Dedifferentiated amniotic fluid mesenchymal stem cell (primary cell): ENCODE data around the gene AKT3.
"Not testable (repeated sequence)": the region's sequence is repeated elsewhere in the genome, so short reads cannot be mapped to it uniquely, and the experiment has no call there.

Experiments used
- DNase-seq: peaks from one replicate; pipeline ENCODE4 v3.0.0-alpha.2; 2016; ENCODE audit errors: extremely low spot score

The AKT3 gene

GRCh38 chr1:243705585-243705984 is 144.5 kb downstream of the AKT3 start:
- no peak for DNase-seq

DNA sequence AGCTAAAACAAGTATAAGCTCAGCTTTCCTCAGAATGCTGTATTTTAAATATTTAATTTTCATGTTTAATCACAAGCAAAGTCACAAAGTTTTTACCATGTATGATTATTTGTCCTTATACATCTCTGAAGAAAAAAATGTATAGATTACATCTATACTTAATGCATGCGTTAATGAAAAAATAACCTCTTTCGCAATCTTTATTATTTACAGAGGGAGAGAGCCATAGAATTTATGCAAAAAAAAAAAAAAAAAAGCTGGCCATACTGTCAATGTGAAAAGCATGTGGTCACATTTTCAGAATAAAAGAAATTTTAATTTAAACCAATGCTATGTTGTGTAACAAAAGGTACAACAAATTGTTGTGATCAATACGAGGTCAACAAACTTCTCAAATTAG is 148.2 kb downstream of the AKT3 start:
- no peak for DNase-seq

DNA sequence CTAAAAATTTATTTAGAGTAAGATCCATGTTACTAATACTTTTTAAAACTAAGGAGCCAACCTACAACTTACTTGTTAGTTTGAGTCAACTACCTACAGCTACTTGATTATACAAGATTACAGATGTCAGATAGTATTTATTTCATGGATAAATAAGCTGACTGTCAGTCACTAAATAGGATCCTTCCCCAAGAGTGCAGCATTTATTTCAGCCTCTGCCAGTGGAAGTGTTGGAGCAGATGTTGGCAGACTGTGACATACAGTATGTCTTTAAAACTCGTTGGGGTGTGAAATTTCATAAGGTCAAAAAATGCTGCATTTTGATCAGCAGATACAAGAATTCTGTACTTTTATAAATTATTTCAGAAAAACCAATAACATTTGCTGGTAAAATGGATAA is 156.2 kb downstream of the AKT3 start:
- DNase-seq = no peak

DNA sequence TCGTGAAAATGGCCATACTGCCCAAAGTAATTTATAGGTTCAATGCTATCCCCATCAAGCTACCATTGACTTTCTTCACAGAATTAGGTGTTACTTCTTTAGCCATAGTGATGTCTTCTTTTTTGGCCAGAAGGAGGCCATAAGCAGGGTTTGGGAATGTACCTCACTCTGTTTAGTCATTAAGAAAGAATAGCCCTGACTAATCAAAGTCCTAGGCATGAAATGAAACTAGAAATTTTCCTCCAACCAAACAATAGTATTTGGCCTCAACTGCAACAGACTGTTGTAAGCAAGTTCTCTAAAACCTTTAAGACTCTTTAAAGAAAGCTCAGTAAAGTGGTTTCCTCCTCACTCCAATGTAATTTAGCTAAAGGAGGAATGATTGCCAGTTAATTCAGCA is 163.9 kb downstream of the AKT3 start:
- no peak for DNase-seq

DNA sequence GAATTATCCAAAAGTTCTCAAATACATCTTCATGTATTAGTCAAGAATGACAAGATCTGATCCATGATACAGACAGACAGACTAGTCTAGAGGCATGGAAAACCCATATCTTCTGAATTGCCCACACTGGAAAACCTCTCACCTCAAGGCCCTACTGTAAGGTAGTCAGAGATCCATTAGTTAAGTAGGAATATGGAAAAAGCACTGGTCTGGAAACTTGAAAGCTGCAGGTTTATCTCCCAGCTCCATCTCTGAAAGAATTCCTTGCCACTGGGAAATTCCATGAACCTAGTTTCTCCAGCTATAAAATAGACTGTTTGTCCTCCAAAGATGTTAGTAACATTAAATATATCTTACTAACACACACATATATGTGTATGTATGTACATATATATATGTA is 169.2 kb downstream of the AKT3 start:
- DNase-seq = no peak

GRCh38 chr1:243672539-243673074 is 177.4 kb downstream of the AKT3 start:
- no peak for DNase-seq

- no peak for DNase-seq
These were observed 182.5 kb downstream of the AKT3 start for GRCh38 chr1:243667591-243667990.

- DNase-seq = no peak
These were observed 182.9 kb downstream of the AKT3 start for GRCh38 chr1:243667133-243667532.

DNA sequence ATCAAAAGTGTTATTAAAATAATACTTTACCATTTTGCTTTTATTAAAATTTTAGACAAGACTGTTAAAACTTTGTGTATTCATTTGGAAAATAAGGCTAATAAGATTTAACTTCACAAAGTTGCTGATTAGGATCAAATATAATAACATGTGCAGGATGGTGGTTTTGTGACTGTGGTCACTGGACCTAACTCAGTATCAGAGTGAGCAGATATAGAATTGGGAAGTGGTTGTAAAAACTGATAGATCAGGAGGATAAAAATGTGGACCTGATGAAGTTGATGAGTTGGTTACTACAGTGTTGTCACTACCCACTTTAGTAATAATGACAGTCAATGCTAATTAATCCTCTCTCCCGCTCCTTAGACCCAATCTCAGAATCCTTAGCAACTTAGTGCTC is 186.4 kb downstream of the AKT3 start:
- no peak for DNase-seq

GRCh38 chr1:243662169-243662568 is 187.9 kb downstream of the AKT3 start:
- DNase-seq = not testable (repeated sequence)

DNA sequence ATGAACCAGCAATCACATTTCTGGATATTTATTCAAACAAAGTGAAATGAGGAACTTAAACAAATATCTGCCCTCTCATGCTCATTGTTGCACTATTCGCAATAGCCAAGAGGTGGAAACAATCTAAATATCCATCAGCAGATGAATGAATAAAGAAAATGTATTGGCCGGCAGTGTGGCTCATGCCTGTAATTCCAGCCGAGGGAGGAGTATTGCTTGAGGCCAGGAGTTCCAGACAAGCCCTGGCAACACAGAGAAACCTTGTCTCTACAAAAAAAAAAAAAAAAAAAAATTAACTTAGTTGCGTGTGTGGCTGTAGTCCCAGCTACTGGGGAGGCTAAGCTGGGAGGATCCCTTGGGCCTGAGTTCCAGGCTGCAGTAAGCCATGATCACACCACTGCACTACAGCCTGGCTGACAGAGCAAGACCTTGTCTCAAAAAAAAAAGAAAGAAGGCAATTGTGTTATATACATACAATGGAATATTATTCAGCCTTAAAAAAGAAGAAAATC is 191.4 kb downstream of the AKT3 start:
- no peak for DNase-seq

DNA sequence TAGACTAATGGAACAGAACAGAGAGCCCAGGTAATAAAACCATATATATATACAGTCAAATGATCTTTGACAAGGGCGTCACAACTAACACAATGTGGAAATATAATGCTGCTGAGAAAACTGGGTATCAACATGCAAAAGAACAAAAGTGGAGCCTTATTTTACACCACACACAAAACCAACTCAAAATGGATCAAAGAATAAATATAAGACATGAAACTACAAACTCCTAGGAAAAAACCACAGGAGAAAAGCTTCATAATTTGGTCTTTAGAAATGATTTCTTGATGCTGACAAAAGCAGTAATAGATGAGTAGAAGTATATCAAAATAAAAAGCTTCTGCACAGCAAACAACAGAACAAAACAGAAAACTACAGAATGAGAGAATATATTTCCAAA is 192.2 kb downstream of the AKT3 start:
- DNase-seq = no peak

GRCh38 chr1:243649530-243649929 is 200.5 kb downstream of the AKT3 start:
- DNase-seq = not testable (repeated sequence)

- DNase-seq = no peak
These were observed 203.2 kb downstream of the AKT3 start for GRCh38 chr1:243646841-243647240.

DNA sequence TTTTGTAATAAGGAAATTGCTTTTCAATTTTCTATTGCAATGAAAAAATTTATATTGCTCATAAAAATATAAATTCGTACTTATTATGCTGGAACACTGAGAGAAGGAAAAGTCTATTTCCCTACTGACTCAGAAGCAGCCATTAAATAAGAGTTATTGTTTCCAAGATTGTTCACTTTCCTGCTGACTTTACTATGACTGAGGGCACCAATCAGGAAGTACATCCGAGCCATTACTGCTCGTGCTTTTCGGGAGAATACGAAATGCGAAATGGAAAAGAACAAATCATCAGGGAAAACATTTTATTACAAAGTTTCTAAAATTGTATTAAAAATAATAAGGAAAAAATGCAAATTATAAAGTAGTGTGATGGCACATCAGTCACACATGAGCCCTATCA is 204.8 kb downstream of the AKT3 start:
- no peak for DNase-seq

- DNase-seq = no peak
These were observed 207.1 kb downstream of the AKT3 start for GRCh38 chr1:243642936-243643335.

DNA sequence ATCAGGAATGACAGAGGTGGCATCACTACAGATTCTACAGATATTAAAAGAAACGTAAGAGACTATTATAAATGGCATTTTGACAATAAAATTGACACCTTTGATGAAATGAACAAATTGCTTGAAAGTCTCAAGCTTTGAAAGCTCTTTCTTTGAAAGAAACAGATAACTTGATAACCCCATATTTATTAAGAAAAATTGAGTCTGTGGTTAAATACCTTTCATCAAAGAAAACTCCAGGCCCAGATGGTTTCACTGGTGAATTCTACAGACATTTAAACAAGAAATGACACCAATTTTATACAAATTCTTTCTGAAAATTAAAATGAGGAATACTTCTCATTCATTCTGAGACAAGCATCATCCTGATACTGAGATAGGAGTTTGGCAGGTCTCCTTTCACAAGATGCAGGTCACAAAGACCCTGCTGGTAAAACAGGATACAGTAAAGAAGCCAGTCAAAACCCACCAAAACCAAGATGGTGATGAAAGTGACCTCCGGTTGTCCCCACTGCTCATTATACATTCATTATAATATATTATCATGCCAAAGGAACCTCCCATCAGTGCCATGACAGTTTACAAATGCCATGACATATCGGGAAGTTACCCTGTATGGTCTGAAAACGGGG is 210.9 kb downstream of the AKT3 start:
- no peak for DNase-seq

DNA sequence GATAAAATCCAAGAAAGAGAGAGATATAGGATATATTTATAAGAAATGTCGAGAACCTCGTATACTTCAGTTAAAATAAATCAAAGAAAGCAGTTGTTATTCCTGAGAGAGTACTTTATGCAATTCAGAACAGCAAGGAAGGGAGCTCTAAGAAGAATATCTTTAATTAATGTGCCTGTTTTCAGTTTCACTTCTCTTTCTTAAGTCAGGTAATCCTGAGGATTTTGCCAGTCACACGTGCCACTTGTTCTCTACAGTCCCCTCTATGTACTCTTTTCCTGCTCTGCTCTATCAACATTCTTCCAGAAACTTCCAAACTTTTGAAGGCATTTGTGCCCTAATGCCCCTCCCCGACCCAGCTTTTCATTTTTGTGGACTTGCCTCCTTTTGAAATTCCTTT is 211.9 kb downstream of the AKT3 start:
- no peak for DNase-seq

- no peak for DNase-seq
These were observed 221.6 kb downstream of the AKT3 start for GRCh38 chr1:243628476-243628907.

GRCh38 chr1:243623841-243624240 is 226.2 kb downstream of the AKT3 start:
- no peak for DNase-seq

GRCh38 chr1:243621973-243622372 is 228.1 kb downstream of the AKT3 start:
- DNase-seq = no peak

- no peak for DNase-seq
These were observed 229.9 kb downstream of the AKT3 start for GRCh38 chr1:243620096-243620495.

- DNase-seq = no peak
These were observed 240.3 kb downstream of the AKT3 start for GRCh38 chr1:243609698-243610097.

DNA sequence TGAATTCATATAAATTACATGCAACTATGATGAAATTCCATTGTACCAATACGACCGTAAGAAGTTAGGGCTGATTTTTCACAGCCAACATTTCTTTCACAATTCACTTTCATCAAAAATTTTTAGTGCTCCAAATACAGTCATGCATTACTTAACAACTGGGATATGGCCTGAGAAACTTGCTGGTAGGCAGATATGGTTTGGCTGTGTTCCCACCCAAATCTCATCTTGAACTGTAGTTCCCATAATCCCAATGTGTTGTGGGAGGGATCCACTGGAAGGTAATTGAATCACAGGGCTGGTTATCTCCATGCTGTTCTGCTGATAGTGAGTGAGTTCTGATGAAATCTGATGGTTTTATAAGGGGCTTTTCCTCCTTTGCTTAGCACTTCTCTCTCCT is 244.4 kb downstream of the AKT3 start:
- DNase-seq = no peak
